Activated B cell treated with CpG ODN at 0.5 μM for 24 hours (primary cell): ENCODE data around the gene MRPL20. TPM values are rescaled to one million over a fixed set of nuclear protein-coding genes. Genes with fewer than 3 reads are reported as not detected.
"Not testable (repeated sequence)": the region's sequence is repeated elsewhere in the genome, so short reads cannot be mapped to it uniquely, and the experiment has no call there.

Experiments used
- ATAC-seq: fragments of 200-7000 bp; cut with Tn5 transposase; one replicate; pipeline ENCODE4 v1.10.0; 2021; ENCODE audit warnings: low read depth, mild to moderate bottlenecking, moderate library complexity
- CTCF ChIA-PET: fragments of 350-600 bp; sonication (Branson Sonifier 250); formaldehyde crosslinking; loops from one replicate; lab custom pipeline; 2021; ENCODE audit warnings: antibody characterized with exemption; lab: Charles Lee
- POLR2A ChIA-PET: fragments of 350-600 bp; sonication (Branson Sonifier 250); formaldehyde crosslinking; loops from one replicate; lab custom pipeline; 2021; ENCODE audit warnings: antibody characterized with exemption; lab: Charles Lee
- DNase-seq: peaks from one replicate; pipeline ENCODE4 v3.0.0; 2022
- H3K27ac Mint-ChIP-seq: one replicate; pipeline ENCODE4 v1.8.0; 2020; ENCODE audit warnings: mixed read lengths
- H3K27me3 Mint-ChIP-seq: one replicate; pipeline ENCODE4 v1.8.0; 2021; ENCODE audit warnings: mixed read lengths
- H3K36me3 Mint-ChIP-seq: one replicate; pipeline ENCODE4 v1.8.0; 2021; ENCODE audit warnings: low read depth, mixed read lengths
- H3K4me1 Mint-ChIP-seq: one replicate; pipeline ENCODE4 v1.8.0; 2021; ENCODE audit warnings: mixed read lengths
- H3K4me3 Mint-ChIP-seq: one replicate; pipeline ENCODE4 v1.8.0; 2020; ENCODE audit warnings: mild to moderate bottlenecking, mixed read lengths
- H3K9me3 Mint-ChIP-seq: one replicate; pipeline ENCODE4 v1.8.0; 2020; ENCODE audit warnings: mixed read lengths
- CTCF ChIP-seq: fragments of 200-600 bp; IDR thresholded peaks from one replicate; pipeline ENCODE4 v1.8.0; 2022; ENCODE audit warnings: antibody characterized with exemption, mild to moderate bottlenecking
- intact Hi-C: fragments of 100-400 bp; cut with micrococcal nuclease; formaldehyde crosslinking; loops from one replicate; pipeline ENCODE4 v1.15.1; 2024
- total RNA-seq: library from RNA; stranded (reverse); gene quantifications from 2 replicates; pipeline ENCODE4 v1.2.3, GENCODE V29; 2022

MRPL20 gene
- total RNA-seq, 1 donor from 2014 or later, result 136 TPM

GRCh38 chr1:1385931-1386330 lies 21.2 kb downstream of the MRPL20 start:
- intact Hi-C loops, result no loop called here
- Mint-ChIP-seq H3K27ac (no peak overlapping the region), H3K27me3 (no peaks in the 10 kb centered on the region), H3K4me3 (no peak overlapping the region), H3K36me3 (peaks cover 61% of the 10 kb centered on the region), H3K4me1 (no peaks in the 10 kb centered on the region), H3K9me3 (no peaks in the 10 kb centered on the region)
- no peak for TF ChIP-seq CTCF
- CTCF ChIA-PET, result no interaction called here
- DNase-seq (no peak), ATAC-seq (no peak)
- POLR2A ChIA-PET, result interaction anchor here (0.6 to 1.1 kb wide), 3 partner anchors 10 to 13 kb away, joined by 4 to 8 read pairs (median 4); partner anchors contain the start of genes AURKAIP1 and CCNL2

GRCh38 chr1:1385339-1385738 lies 21.8 kb downstream of the MRPL20 start:
- DNase-seq, H3K27ac Mint-ChIP-seq, intact Hi-C loops, H3K9me3 Mint-ChIP-seq, H3K4me3 Mint-ChIP-seq, H3K27me3 Mint-ChIP-seq, CTCF ChIA-PET, ATAC-seq, H3K4me1 Mint-ChIP-seq: not testable (repeated sequence)
- peaks cover 56% of the 10 kb centered on the region for H3K36me3 Mint-ChIP-seq
- POLR2A ChIA-PET, result interaction anchor here (0.5 to 1.6 kb wide), 5 partner anchors 10 to 70 kb away, joined by 4 to 8 read pairs (median 4); partner anchors contain the start of genes AURKAIP1 and CCNL2

- no peak for TF ChIP-seq CTCF
- no peaks in the 10 kb centered on the region for H3K9me3 Mint-ChIP-seq
- no peaks in the 10 kb centered on the region for H3K27me3 Mint-ChIP-seq
- no peaks in the 10 kb centered on the region for H3K4me1 Mint-ChIP-seq
- CTCF ChIA-PET, result no interaction called here
- H3K4me3 Mint-ChIP-seq, result no peak overlapping the region
- ATAC-seq (no peak), DNase-seq (no peak)
- POLR2A ChIA-PET, result no interaction called here
- no peak overlapping the region for H3K27ac Mint-ChIP-seq
- peaks cover 16% of the 10 kb centered on the region for H3K36me3 Mint-ChIP-seq
- intact Hi-C loops, result no loop called here
Measured at GRCh38 chr1:1381294-1381693, 25.8 kb downstream of the MRPL20 start.

GRCh38 chr1:1380860-1381259 lies 26.2 kb downstream of the MRPL20 start:
- peaks cover 1% of the 10 kb centered on the region for H3K4me1 Mint-ChIP-seq
- H3K27me3 Mint-ChIP-seq, result no peaks in the 10 kb centered on the region
- no peak overlapping the region for H3K27ac Mint-ChIP-seq
- H3K9me3 Mint-ChIP-seq, result no peaks in the 10 kb centered on the region
- no peak overlapping the region for H3K4me3 Mint-ChIP-seq
- no peak for TF ChIP-seq CTCF
- intact Hi-C loops, result no loop called here
- ChIA-PET POLR2A (no interaction called here), CTCF (no interaction called here)
- no peak for ATAC-seq
- H3K36me3 Mint-ChIP-seq, result peaks cover 12% of the 10 kb centered on the region
- no peak for DNase-seq

GRCh38 chr1:1377540-1378205 lies 29.4 kb downstream of the MRPL20 start:
- CTCF ChIA-PET, result no interaction called here
- H3K27ac Mint-ChIP-seq, result no peak overlapping the region

More at GRCh38 chr1:1377540-1378205, 29.4 kb downstream of the MRPL20 start:
- no peak for DNase-seq
- intact Hi-C loops, result no loop called here
- H3K9me3 Mint-ChIP-seq, result no peaks in the 10 kb centered on the region
- no peaks in the 10 kb centered on the region for H3K27me3 Mint-ChIP-seq
- POLR2A ChIA-PET, result interaction anchor here (0.5 to 7.6 kb wide), 3 partner anchors 20 to 993 kb away, joined by 3 to 116 read pairs (median 8); partner anchors contain the start of gene CCNL2
- H3K36me3 Mint-ChIP-seq, result peaks cover 14% of the 10 kb centered on the region
- no peak for ATAC-seq
- TF ChIP-seq CTCF, result no peak
- no peak overlapping the region for H3K4me3 Mint-ChIP-seq
- peaks cover 19% of the 10 kb centered on the region for H3K4me1 Mint-ChIP-seq
